NB4 (cell line): ENCODE measurements around the gene HAPLN2.

Experiments
- CTCF ChIP-seq: IDR thresholded peaks from one replicate; pipeline ENCODE4 v1.5.1; 2012; ENCODE audit warnings: low read depth, low read length
- MAX ChIP-seq: IDR thresholded peaks from 2 replicates; pipeline ENCODE4 v1.6.1; 2011; ENCODE audit warnings: low read depth, low read length
- POLR2A ChIP-seq: IDR thresholded peaks from 2 replicates; pipeline ENCODE4 v1.6.1; 2011; ENCODE audit warnings: mild to moderate bottlenecking; ENCODE audit not compliant: insufficient read length; ENCODE audit errors: extremely low read depth

GRCh38 chr1:156586892-156587477 lies 32.2 kb upstream of the HAPLN2 start:
- TF ChIP-seq POLR2A (no peak), CTCF (no peak), MAX (no peak)
